Activated CD8-positive, alpha-beta memory T cell treated with anti-CD3 and anti-CD28 coated beads for 4 hours (primary cell): ENCODE results near the gene TAF3.
"Not testable (repeated sequence)": the region's sequence is repeated elsewhere in the genome, so short reads cannot be mapped to it uniquely, and the experiment has no call there.

Source experiments
- DNase-seq, 2 donors: peaks; one replicate each; pipeline ENCODE4 v3.0.0-alpha.2; 2020; ENCODE audit warnings: low read depth in 2 of 2

Gene TAF3

DNA sequence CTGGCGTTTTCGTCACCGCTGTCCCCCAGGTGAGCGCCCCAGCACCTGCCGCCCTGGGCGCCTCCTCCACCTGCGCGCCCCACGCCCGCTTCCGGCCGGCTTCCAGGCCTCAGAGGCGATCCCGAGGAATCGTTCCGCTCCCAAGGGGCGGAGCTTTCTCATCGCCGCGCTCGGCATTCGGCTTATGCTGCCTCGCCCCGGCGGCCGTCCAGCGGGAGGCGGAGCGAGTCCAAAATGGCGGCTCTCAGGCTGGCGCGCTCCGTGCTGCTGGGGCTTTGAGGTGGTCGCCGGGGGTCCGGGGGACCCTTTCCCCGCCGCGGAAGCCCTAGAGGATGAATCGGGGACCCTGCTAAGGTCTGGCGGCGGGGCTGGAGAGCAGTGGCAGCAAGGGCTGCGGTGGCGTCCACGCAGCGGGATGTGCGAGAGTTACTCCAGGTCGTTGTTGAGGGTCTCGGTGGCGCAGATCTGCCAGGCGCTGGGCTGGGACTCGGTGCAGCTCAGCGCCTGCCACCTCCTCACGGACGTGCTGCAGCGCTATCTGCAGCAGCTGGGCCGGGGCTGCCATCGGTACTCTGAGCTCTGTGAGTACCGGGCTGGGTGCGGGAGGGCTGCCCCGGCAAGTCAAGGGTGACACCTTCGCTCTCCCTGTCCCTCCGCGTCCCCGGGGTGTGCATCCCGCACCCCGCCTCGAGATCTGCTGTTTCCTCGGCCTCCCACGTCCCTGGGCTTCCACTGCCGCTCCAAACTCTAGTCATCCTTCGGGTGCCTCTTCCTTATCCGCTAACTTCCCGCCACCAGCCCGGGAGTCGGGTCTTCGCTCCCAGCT, at the start of gene TAF3:
TSS of gene TAF3 (plus strand) at position 211 of the 826 bp plus-strand sequence. CDS start at position 416, 205 bp downstream.
- DNase-seq, result peak; percentile 78 to 86

GRCh38 chr10:7773845-7774801, 44.2 kb upstream of the TAF3 start:
- DNase-seq, result no peak

GRCh38 chr10:7776777-7777176, 41.5 kb upstream of the TAF3 start:
- no peak for DNase-seq

- DNase-seq, result not testable (repeated sequence)
Observed at GRCh38 chr10:7782194-7782593, 36.1 kb upstream of the TAF3 start.

GRCh38 chr10:7786430-7786829, 31.9 kb upstream of the TAF3 start:
- DNase-seq, result no peak

- no peak for DNase-seq
Observed at GRCh38 chr10:7787150-7787856, 31.0 kb upstream of the TAF3 start.

- DNase-seq, result peak; percentile 91 to 95
Observed at GRCh38 chr10:7787857-7788638, 30.3 kb upstream of the TAF3 start, which contains the start of the genes ATP5F1C and KIN. ATP5F1C (plus strand) TSS chr10:7788177; CDS start chr10:7788208, 31 bp downstream. KIN (minus strand) TSS chr10:7787993; CDS start chr10:7787933, 60 bp downstream.

- DNase-seq, result peak in 1 of 2 donors; percentile 11
Observed at GRCh38 chr10:7788639-7789286, 29.5 kb upstream of the TAF3 start.

- no peak for DNase-seq
Observed at GRCh38 chr10:7789390-7789789, 28.9 kb upstream of the TAF3 start.

GRCh38 chr10:7792541-7792940, 25.8 kb upstream of the TAF3 start:
- DNase-seq, result no peak

DNA sequence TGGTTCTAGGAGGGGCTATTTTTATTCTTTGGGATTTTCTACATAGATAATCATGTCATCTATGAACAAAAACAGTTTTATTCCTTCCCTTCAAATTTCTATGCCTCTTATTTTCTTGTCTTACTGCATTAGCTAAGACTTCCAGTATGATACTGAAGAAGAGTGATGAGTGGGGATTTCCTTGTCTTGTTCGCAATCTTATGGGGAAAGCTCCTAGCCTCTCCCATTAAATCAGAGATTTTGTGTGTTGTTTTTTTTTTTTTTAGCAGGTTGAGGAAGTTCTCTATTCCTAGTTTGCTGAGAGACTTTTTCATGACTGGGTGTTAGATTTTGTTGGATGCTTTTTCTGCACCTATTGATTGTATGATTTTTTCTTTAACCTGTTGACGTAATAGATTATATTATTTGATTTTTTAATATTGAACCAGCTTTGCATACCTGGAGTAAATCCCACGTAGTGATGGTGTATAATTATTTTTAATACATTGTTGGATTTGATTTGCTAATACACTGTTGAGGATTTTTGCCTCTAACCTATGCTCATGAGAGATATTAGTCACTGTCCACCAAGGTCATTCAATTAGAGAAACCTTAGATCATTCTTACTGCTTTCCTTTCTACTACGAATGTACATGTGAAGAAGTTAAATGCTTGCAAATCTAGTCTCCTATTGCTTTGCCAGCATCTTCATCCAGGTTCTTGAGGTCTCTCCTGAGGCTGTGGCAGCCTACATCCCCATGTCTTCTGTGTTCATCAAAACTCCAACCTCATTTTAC, 23.9 kb upstream of the TAF3 start:
- no peak for DNase-seq

GRCh38 chr10:7795605-7796004, 22.7 kb upstream of the TAF3 start:
- DNase-seq, result no peak

DNA sequence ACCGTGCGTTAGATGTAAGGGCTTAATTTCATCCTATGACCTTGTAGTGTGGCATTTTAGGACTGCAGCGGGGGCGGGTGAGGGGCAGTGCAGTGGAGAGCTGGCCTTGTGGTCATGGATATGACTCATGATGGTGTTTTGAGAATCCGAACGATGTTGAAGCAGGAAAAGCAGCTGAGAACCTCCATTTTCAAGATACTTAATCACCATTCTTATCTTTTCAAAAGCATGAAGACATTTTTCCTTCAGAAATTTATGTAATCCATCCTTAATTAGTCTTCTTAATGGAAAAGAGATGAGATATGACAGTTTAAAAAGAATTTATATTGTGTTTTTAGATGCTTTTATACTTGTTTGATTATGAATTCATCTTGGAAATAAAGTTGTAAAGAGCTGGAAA, 20.7 kb upstream of the TAF3 start:
- DNase-seq, result no peak

- DNase-seq, result no peak
Observed at GRCh38 chr10:7802606-7803005, 15.7 kb upstream of the TAF3 start.

GRCh38 chr10:7804216-7804615, 14.1 kb upstream of the TAF3 start:
- DNase-seq, result no peak

GRCh38 chr10:7804741-7805140, 13.6 kb upstream of the TAF3 start:
- DNase-seq, result no peak

DNA sequence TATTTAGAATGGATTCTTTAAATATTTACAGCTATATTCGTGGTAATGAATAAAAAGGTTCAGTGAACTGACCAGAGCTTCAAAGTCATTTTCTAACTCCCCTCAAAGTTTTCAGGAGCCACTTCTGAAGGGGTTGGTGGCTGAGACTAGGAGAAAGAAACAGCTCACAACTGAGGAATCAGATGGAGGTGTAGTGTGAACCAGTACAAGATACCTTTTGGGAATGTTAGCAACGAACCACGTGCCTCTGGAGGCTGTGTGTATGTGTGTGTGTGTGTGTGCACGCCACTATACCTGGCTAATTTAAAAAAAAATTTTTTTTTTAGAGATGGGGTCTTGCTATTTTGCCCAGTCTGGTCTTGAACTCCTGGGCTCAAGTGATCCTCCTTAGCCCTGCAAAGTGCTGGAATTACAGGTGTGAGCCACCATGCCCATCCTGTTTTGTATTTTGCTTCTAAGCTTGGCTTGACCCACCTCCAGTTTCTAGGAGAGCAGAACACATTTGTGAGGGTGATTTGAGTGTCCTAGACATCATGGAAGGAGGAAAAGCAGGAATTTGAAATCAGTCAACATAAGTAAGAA, 9.5 kb upstream of the TAF3 start:
- no peak for DNase-seq

DNA sequence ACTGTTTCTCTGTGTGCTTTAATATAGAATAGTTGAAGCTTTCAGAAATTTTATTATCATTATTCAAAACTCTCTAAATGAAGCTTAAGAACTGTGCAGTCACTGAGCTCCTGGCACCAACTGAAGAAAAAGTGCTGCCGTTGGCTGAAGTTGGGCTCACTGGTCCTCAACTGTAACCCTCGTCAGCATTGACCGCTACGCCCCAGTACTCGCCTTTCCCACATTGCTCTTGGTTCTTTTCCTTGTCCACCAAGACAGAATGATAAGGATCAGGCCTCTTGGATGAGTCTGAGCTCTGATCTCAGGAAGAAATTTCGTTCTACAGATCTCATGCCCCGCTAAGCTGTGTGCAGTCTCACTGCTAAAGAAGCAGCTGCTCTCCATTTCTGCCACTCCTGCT, 7.9 kb upstream of the TAF3 start:
- DNase-seq, result no peak

DNA sequence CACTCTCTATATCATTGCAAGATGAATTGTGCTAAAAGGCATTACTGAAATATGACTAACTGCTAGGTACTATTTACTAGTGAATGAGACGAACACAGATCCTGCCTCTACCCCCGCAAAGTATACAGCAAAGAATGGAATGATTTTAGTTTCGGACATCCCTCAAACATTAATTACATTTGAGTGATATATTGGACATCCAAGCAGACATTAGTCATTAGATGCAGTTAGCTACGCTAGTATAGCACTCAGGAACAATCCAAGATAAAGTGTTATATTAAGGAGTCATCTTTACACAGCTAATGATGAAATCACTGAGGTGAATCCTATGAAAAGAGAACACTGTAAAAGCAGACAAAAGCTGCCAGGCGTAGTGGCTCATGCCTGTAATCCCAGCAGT, 7.3 kb upstream of the TAF3 start:
- DNase-seq, result no peak
